Kidney epithelial cell (primary cell): ENCODE results near the gene DPAGT1. TPM values are rescaled to one million over a fixed set of nuclear protein-coding genes. Genes with fewer than 3 reads are reported as not detected.

Experiments
- DNase-seq: peaks from one replicate; pipeline ENCODE4 v3.0.0-alpha.2; 2010; ENCODE audit warnings: low read depth
- H3K27me3 ChIP-seq: 2 replicates; pipeline ENCODE4 v1.6.0; 2011; ENCODE audit warnings: low read length; ENCODE audit not compliant: control insufficient read depth, insufficient read depth
- H3K36me3 ChIP-seq: 2 replicates; pipeline ENCODE4 v1.5.1; 2011; ENCODE audit warnings: low read length; ENCODE audit not compliant: control insufficient read depth, insufficient read depth
- H3K4me3 ChIP-seq: 2 replicates; pipeline ENCODE4 v1.5.1; 2011; ENCODE audit warnings: low read depth, mild to moderate bottlenecking, control low read depth, low read length
- CTCF ChIP-seq: IDR thresholded peaks from 2 replicates; pipeline ENCODE4 v1.5.1; 2011; ENCODE audit warnings: mild to moderate bottlenecking, moderate library complexity, low read length, control low read depth, inconsistent platforms; ENCODE audit not compliant: insufficient read depth, poor library complexity, severe bottlenecking
- total RNA-seq: library from RNA; depleted of rRNA; stranded (reverse); fragments of >200 nt; gene quantifications from 2 replicates; pipeline ENCODE4 v1.2.3, GENCODE V29; 2015

DPAGT1 gene
- total RNA-seq, 1 donor from 2014 or later: 16.4 TPM

GRCh38 chr11:119088406-119088805 lies 13.2 kb downstream of the DPAGT1 start:
- TF ChIP-seq CTCF: no peak
- Histone ChIP-seq H3K4me3 (no peak overlapping the region), H3K36me3 (no peaks in the 10 kb centered on the region), H3K27me3 (no peaks in the 10 kb centered on the region)
- no peak for DNase-seq

GRCh38 chr11:119087747-119088241 lies 13.9 kb downstream of the DPAGT1 start:
- Histone ChIP-seq H3K36me3 (no peaks in the 10 kb centered on the region), H3K4me3 (no peak overlapping the region), H3K27me3 (no peaks in the 10 kb centered on the region)
- DNase-seq: no peak
- no peak for TF ChIP-seq CTCF

- H3K4me3 ChIP-seq: no peak overlapping the region
- no peak for DNase-seq
- TF ChIP-seq CTCF: no peak
- H3K36me3 ChIP-seq: no peaks in the 10 kb centered on the region
- H3K27me3 ChIP-seq: no peaks in the 10 kb centered on the region
Observed at GRCh38 chr11:119087123-119087522, 14.5 kb downstream of the DPAGT1 start.

- Histone ChIP-seq H3K4me3 (peak overlapping the region; percentile 91), H3K27me3 (no peaks in the 10 kb centered on the region), H3K36me3 (peaks cover 3% of the 10 kb centered on the region)
- DNase-seq: no peak
- TF ChIP-seq CTCF: no peak
Observed at GRCh38 chr11:119085437-119085847, 16.2 kb downstream of the DPAGT1 start.

GRCh38 chr11:119084663-119085436 lies 16.8 kb downstream of the DPAGT1 start, which contains the start of gene HMBS:
Gene HMBS, plus strand, starts transcription at chr11:119084881. Its CDS starts 153 bp downstream, at chr11:119085034.
- H3K36me3 ChIP-seq: peaks cover 3% of the 10 kb centered on the region

More at GRCh38 chr11:119084663-119085436, 16.8 kb downstream of the DPAGT1 start, which contains the start of gene HMBS:
- peak within 1 kb of the TSS; percentile 91 for H3K4me3 ChIP-seq
- no peaks in the 10 kb centered on the region for H3K27me3 ChIP-seq
- DNase-seq: peak; percentile 69
- no peak for TF ChIP-seq CTCF
